Caco-2 (cell line): Measurements from ENCODE around the gene TMPRSS7. TPM values are rescaled to one million over a fixed set of nuclear protein-coding genes. Genes with fewer than 3 reads are reported as not detected.
"Not testable (repeated sequence)": the region's sequence is repeated elsewhere in the genome, so short reads cannot be mapped to it uniquely, and the experiment has no call there.

Experiments
- BruUV-seq: library from RNA; stranded (reverse); fragments of 400-500 nt; replicated peaks from 2 replicates; lab custom pipeline; 2021; lab: Mats Ljungman, UMichigan
- CTCF ChIA-PET: fragments of 300-600 bp; sonication (Branson Sonifier 250); formaldehyde crosslinking; loops from one replicate; lab custom pipeline; 2022; ENCODE audit warnings: antibody characterized with exemption; lab: Charles Lee
- POLR2A ChIA-PET: fragments of 300-600 bp; sonication (Branson Sonifier 250); formaldehyde crosslinking; loops from one replicate; lab custom pipeline; 2022; ENCODE audit warnings: antibody characterized with exemption; lab: Charles Lee
- DNase-seq, 2 experiments: peaks; one replicate each; pipeline versions ENCODE4 v3.0.0 to v3.0.0-alpha.2; 2020 to 2022
- H3K27me3 ChIP-seq: replicated peaks from 2 replicates; pipeline ENCODE4 v1.6.0; 2011; ENCODE audit warnings: low read length; ENCODE audit not compliant: control insufficient read depth, insufficient read depth
- H3K36me3 ChIP-seq: 2 replicates; pipeline ENCODE4 v1.5.1; 2011; ENCODE audit warnings: low read length; ENCODE audit not compliant: control insufficient read depth, insufficient read depth
- H3K4me1 ChIP-seq: fragments of 250-450 bp; sonication (Bioruptor Pico); 2 replicates; pipeline ENCODE4 v1.5.1; 2020; ENCODE audit warnings: mild to moderate bottlenecking
- H3K4me3 ChIP-seq: 2 replicates; pipeline ENCODE4 v1.5.1; 2011; ENCODE audit warnings: low read depth, mild to moderate bottlenecking, control low read depth, low read length
- H3K9me3 ChIP-seq: fragments of 250-450 bp; sonication (Bioruptor Pico); 2 replicates; pipeline ENCODE4 v1.5.1; 2020; ENCODE audit warnings: mild to moderate bottlenecking, moderate library complexity
- H3K27ac Mint-ChIP-seq: one replicate; pipeline ENCODE4 v1.8.0; 2022; ENCODE audit warnings: mixed read lengths; ENCODE audit not compliant: unreplicated experiment
- H3K27me3 Mint-ChIP-seq: one replicate; pipeline ENCODE4 v1.8.0; 2022; ENCODE audit warnings: mixed read lengths; ENCODE audit not compliant: insufficient read depth, unreplicated experiment
- H3K36me3 Mint-ChIP-seq: one replicate; pipeline ENCODE4 v1.8.0; 2022; ENCODE audit warnings: mild to moderate bottlenecking, mixed read lengths; ENCODE audit not compliant: insufficient read depth, unreplicated experiment
- H3K4me1 Mint-ChIP-seq: one replicate; pipeline ENCODE4 v1.8.0; 2022; ENCODE audit warnings: low read depth, mixed read lengths; ENCODE audit not compliant: unreplicated experiment
- H3K4me3 Mint-ChIP-seq: one replicate; pipeline ENCODE4 v1.8.0; 2022; ENCODE audit warnings: mild to moderate bottlenecking, moderate library complexity, mixed read lengths; ENCODE audit not compliant: unreplicated experiment
- H3K9me3 Mint-ChIP-seq: one replicate; pipeline ENCODE4 v1.8.0; 2022; ENCODE audit warnings: mixed read lengths; ENCODE audit not compliant: unreplicated experiment
- CTCF ChIP-seq, 2 experiments: fragments of 200-600 bp in 1 of 2; IDR thresholded peaks; 1 replicate in 1 of 2; 2 replicates in 1 of 2; pipeline versions ENCODE4 v1.5.1 to v1.8.0; 2011 to 2022; ENCODE audit warnings: antibody characterized with exemption in 1 of 2, control low read depth in 1 of 2, inconsistent platforms in 1 of 2, low read depth in 1 of 2, low read length in 1 of 2, mild to moderate bottlenecking in 1 of 2, moderate library complexity in 1 of 2; ENCODE audit not compliant: insufficient read depth in 1 of 2, severe bottlenecking in 1 of 2, unreplicated experiment in 1 of 2
- intact Hi-C: fragments of 100-400 bp; cut with micrococcal nuclease; formaldehyde crosslinking; loops from one replicate; pipeline ENCODE4 v1.10.0; 2022; ENCODE audit not compliant: unreplicated experiment
- total RNA-seq: library from RNA; stranded (reverse); gene quantifications from 2 replicates; pipeline ENCODE4 v1.2.3, GENCODE V29; 2022

The TMPRSS7 gene
- total RNA-seq, 1 experiment from 2014 or later, result 0.36 TPM

GRCh38 chr3:112059497-112059896, 25.0 kb downstream of the TMPRSS7 start:
- no peaks in the 10 kb centered on the region for H3K9me3 ChIP-seq
- no peaks in the 10 kb centered on the region for H3K27me3 Mint-ChIP-seq
- intact Hi-C loops, result no loop called here
- no peaks in the 10 kb centered on the region for H3K9me3 Mint-ChIP-seq
- no peaks in the 10 kb centered on the region for H3K36me3 Mint-ChIP-seq
- peak overlapping the region; percentile 39 for H3K27ac Mint-ChIP-seq
- no peak for DNase-seq
- POLR2A ChIA-PET, result no interaction called here
- no peak overlapping the region for H3K4me3 ChIP-seq
- H3K4me3 Mint-ChIP-seq, result no peak overlapping the region
- H3K27me3 ChIP-seq, result no peaks in the 10 kb centered on the region
- no peak for TF ChIP-seq CTCF (IDR thresholded peaks at IDR 0.05; ENCODE audit: insufficient read depth in 1 of 2, low read depth in 1 of 2, low read length in 1 of 2, severe bottlenecking in 1 of 2, unreplicated experiment in 1 of 2)
- no peaks in the 10 kb centered on the region for H3K36me3 ChIP-seq
- H3K4me1 ChIP-seq, result peaks cover 23% of the 10 kb centered on the region
- CTCF ChIA-PET, result no interaction called here
- no TSS peak for BruUV-seq
- H3K4me1 Mint-ChIP-seq, result peaks cover 18% of the 10 kb centered on the region

- TF ChIP-seq CTCF (IDR thresholded peaks at IDR 0.05; ENCODE audit: insufficient read depth in 1 of 2, low read depth in 1 of 2, low read length in 1 of 2, severe bottlenecking in 1 of 2, unreplicated experiment in 1 of 2), result no peak
- Mint-ChIP-seq H3K27ac (peak overlapping the region; percentile 63), H3K4me1 (peaks cover 18% of the 10 kb centered on the region), H3K27me3 (no peaks in the 10 kb centered on the region), H3K9me3 (no peaks in the 10 kb centered on the region), H3K4me3 (no peak overlapping the region), H3K36me3 (no peaks in the 10 kb centered on the region)
- DNase-seq, result no peak
- no peaks in the 10 kb centered on the region for H3K9me3 ChIP-seq
- ChIA-PET POLR2A (no interaction called here), CTCF (no interaction called here)
- H3K4me3 ChIP-seq, result no peak overlapping the region
- peaks cover 23% of the 10 kb centered on the region for H3K4me1 ChIP-seq
- no TSS peak for BruUV-seq
- intact Hi-C loops, result no loop called here
- H3K36me3 ChIP-seq, result no peaks in the 10 kb centered on the region
- H3K27me3 ChIP-seq, result no peaks in the 10 kb centered on the region
Measured at GRCh38 chr3:112061152-112061551, 26.6 kb downstream of the TMPRSS7 start.

GRCh38 chr3:112072387-112073060, 38.0 kb downstream of the TMPRSS7 start:
- H3K27me3 ChIP-seq, H3K4me3 ChIP-seq, CTCF ChIA-PET, BruUV-seq, H3K27me3 Mint-ChIP-seq, H3K4me3 Mint-ChIP-seq, H3K27ac Mint-ChIP-seq, intact Hi-C loops, H3K9me3 Mint-ChIP-seq, H3K36me3 ChIP-seq, POLR2A ChIA-PET, H3K9me3 ChIP-seq, DNase-seq: not testable (repeated sequence)
- H3K4me1 Mint-ChIP-seq, result peaks cover 35% of the 10 kb centered on the region
- peaks cover 34% of the 10 kb centered on the region for H3K4me1 ChIP-seq
- peaks cover 18% of the 10 kb centered on the region for H3K36me3 Mint-ChIP-seq
